B cell (primary cell): ENCODE results near the gene TPSB2. TPM values are rescaled to one million over a fixed set of nuclear protein-coding genes. Genes with fewer than 3 reads are reported as not detected.
"Not testable (repeated sequence)": the region's sequence is repeated elsewhere in the genome, so short reads cannot be mapped to it uniquely, and the experiment has no call there.

Experiments used
- ATAC-seq: fragments of 200-7000 bp; cut with Tn5 transposase; one replicate; pipeline ENCODE4 v1.10.0; 2021; ENCODE audit warnings: low read depth, mild to moderate bottlenecking, moderate number of reproducible peaks, moderate library complexity
- CTCF ChIA-PET: fragments of 350-600 bp; sonication (Branson Sonifier 250); formaldehyde crosslinking; loops from one replicate; lab custom pipeline; 2021; ENCODE audit warnings: antibody characterized with exemption, inconsistent platforms; lab: Charles Lee
- POLR2A ChIA-PET: fragments of 350-600 bp; sonication (Branson Sonifier 250); formaldehyde crosslinking; loops from one replicate; lab custom pipeline; 2021; ENCODE audit warnings: antibody characterized with exemption; lab: Charles Lee
- DNase-seq: peaks from one replicate; pipeline ENCODE4 v3.0.0; 2013
- H2AFZ ChIP-seq: 2 replicates; pipeline ENCODE4 v1.6.1; 2012; ENCODE audit warnings: mild to moderate bottlenecking, low read depth, low read length; ENCODE audit not compliant: insufficient read depth, poor library complexity, severe bottlenecking
- H3K27ac ChIP-seq, 2 donors: 1 replicate in 1 of 2; 2 replicates in 1 of 2; pipeline ENCODE4 v1.5.1; 2012 to 2013; ENCODE audit warnings: low read length in 2 of 2, mild to moderate bottlenecking in 2 of 2, moderate library complexity in 1 of 2
- H3K27me3 ChIP-seq, 4 experiments: fragments of 200-600 bp in 1 of 4; sonication (generic) in 1 of 4; replicated peaks in 1 of 4; 1 replicate in 2 of 4; 2 replicates in 2 of 4; pipeline versions ENCODE4 v1.6.1 to v1.7.0; 2013 to 2016; ENCODE audit warnings: low read length in 3 of 4, mild to moderate bottlenecking in 2 of 4, mixed read lengths in 1 of 4, moderate library complexity in 1 of 4; ENCODE audit not compliant: insufficient read depth in 4 of 4, control insufficient read depth in 3 of 4; ENCODE audit errors: control extremely low read depth in 1 of 4
- H3K36me3 ChIP-seq, 2 experiments: replicated peaks in 1 of 2; 1 replicate in 1 of 2; 2 replicates in 1 of 2; pipeline versions ENCODE4 v1.6.1 to v1.7.1; 2013; ENCODE audit warnings: low read length in 1 of 2; ENCODE audit not compliant: insufficient read depth in 2 of 2, control insufficient read depth in 1 of 2; ENCODE audit errors: control extremely low read depth in 1 of 2, extremely low read depth in 1 of 2
- H3K4me1 ChIP-seq, 2 donors: fragments of 200-600 bp in 1 of 2; sonication (generic) in 1 of 2; 1 replicate in 1 of 2; 2 replicates in 1 of 2; pipeline versions ENCODE4 v1.5.1 to v1.6.1; 2013 to 2017; ENCODE audit warnings: low read length in 2 of 2; ENCODE audit not compliant: control insufficient read depth in 2 of 2, insufficient read depth in 2 of 2
- H3K4me2 ChIP-seq: replicated peaks from 2 replicates; pipeline ENCODE3; 2012; ENCODE audit warnings: mild to moderate bottlenecking, low read depth, low read length; ENCODE audit not compliant: poor library complexity, severe bottlenecking
- H3K4me3 ChIP-seq, 5 experiments: fragments of 200-600 bp in 1 of 5; sonication (generic) in 1 of 5; 1 replicate in 3 of 5; 2 replicates in 2 of 5; pipeline versions ENCODE4 v1.5.1 to v1.7.0; 2011 to 2016; ENCODE audit warnings: low read length in 4 of 5, mild to moderate bottlenecking in 4 of 5, low read depth in 2 of 5, control low read depth in 1 of 5, moderate library complexity in 1 of 5; ENCODE audit not compliant: insufficient read depth in 1 of 5; ENCODE audit errors: control extremely low read depth in 1 of 5, extremely low read depth in 1 of 5
- H3K79me2 ChIP-seq: fragments of 200-600 bp; sonication (generic); one replicate; pipeline ENCODE4 v1.6.0; 2016; ENCODE audit warnings: low read length; ENCODE audit not compliant: control insufficient read depth, insufficient read depth
- H3K9ac ChIP-seq: fragments of 200-600 bp; sonication (generic); 2 replicates; pipeline ENCODE4 v1.6.1; 2017; ENCODE audit warnings: mild to moderate bottlenecking, low read length, moderate library complexity
- H3K9me3 ChIP-seq, 3 donors: one replicate each; pipeline versions ENCODE4 v1.6.1 to v1.7.1; 2013; ENCODE audit warnings: low read length in 2 of 3; ENCODE audit not compliant: control insufficient read depth in 2 of 3, insufficient read depth in 1 of 3; ENCODE audit errors: control extremely low read depth in 1 of 3
- H4K20me1 ChIP-seq: 2 replicates; pipeline ENCODE4 v1.6.0; 2012; ENCODE audit warnings: mild to moderate bottlenecking, low read length; ENCODE audit not compliant: insufficient read depth, control insufficient read depth, poor library complexity, severe bottlenecking
- H3K27ac Mint-ChIP-seq: one replicate; pipeline ENCODE4 v1.8.0; 2021; ENCODE audit warnings: mixed read lengths
- H3K27me3 Mint-ChIP-seq: one replicate; pipeline ENCODE4 v1.8.0; 2021; ENCODE audit warnings: mixed read lengths
- H3K4me1 Mint-ChIP-seq: one replicate; pipeline ENCODE4 v1.8.0; 2021; ENCODE audit warnings: mixed read lengths
- H3K4me3 Mint-ChIP-seq: one replicate; pipeline ENCODE4 v1.8.0; 2021; ENCODE audit warnings: mixed read lengths
- H3K9me3 Mint-ChIP-seq: one replicate; pipeline ENCODE4 v1.8.0; 2022; ENCODE audit warnings: mixed read lengths; ENCODE audit not compliant: insufficient read depth
- WGBS: methylation state at CpG from one replicate; pipeline ENCODE4 v1.1.5; 2013; ENCODE audit warnings: missing lambda C conversion rate; ENCODE audit not compliant: insufficient coverage; 5-methylcytosine and 5-hydroxymethylcytosine counted together
- intact Hi-C: fragments of 100-400 bp; cut with micrococcal nuclease; formaldehyde crosslinking; loops from one replicate; pipeline ENCODE4 v1.10.0; 2022
- polyA plus RNA-seq: library from polyadenylated mRNA; depleted of rRNA; stranded (reverse); fragments of >200 nt; gene quantifications from 2 replicates; pipeline ENCODE4 v1.2.3, GENCODE V29; 2012
- total RNA-seq, 2 donors: library from RNA; stranded (reverse); fragments of 120-200 nt in 1 of 2; gene quantifications; 1 replicate in 1 of 2; 2 replicates in 1 of 2; pipeline versions ENCODE4 v1.2.3 to v1.2.4, GENCODE V29; 2013 to 2022

TPSB2 gene
- total and polyA plus RNA-seq, 2 donors (not counting 1 experiment from before 2014, with no cell fraction given) = not detected

GRCh38 chr16:1226692-1227091 lies 3.3 kb downstream of the TPSB2 start:
- H3K4me3 ChIP-seq, H3K4me3 Mint-ChIP-seq, H3K79me2 ChIP-seq, H2AFZ ChIP-seq, H3K9me3 Mint-ChIP-seq, H3K36me3 ChIP-seq, H3K27ac ChIP-seq, H3K9me3 ChIP-seq, H4K20me1 ChIP-seq, H3K9ac ChIP-seq, H3K4me2 ChIP-seq, CTCF ChIA-PET, intact Hi-C loops, H3K27me3 Mint-ChIP-seq, H3K4me1 ChIP-seq, DNase-seq, H3K27me3 ChIP-seq, POLR2A ChIA-PET, ATAC-seq, H3K27ac Mint-ChIP-seq, H3K4me1 Mint-ChIP-seq: not testable (repeated sequence)
- 70% methylated on average over 12 of the region's 14 CpGs for WGBS

- 76% methylated on average over 19 of the region's 24 CpGs for WGBS
- POLR2A ChIA-PET = not testable (repeated sequence)
These were observed 4.2 kb downstream of the TPSB2 start for GRCh38 chr16:1225728-1226311.

More at GRCh38 chr16:1225728-1226311, 4.2 kb downstream of the TPSB2 start:
- DNase-seq, H3K4me3 Mint-ChIP-seq, H3K4me2 ChIP-seq, H2AFZ ChIP-seq, H3K27ac Mint-ChIP-seq, H3K36me3 ChIP-seq, H3K9ac ChIP-seq, CTCF ChIA-PET, H3K9me3 Mint-ChIP-seq, H3K27me3 Mint-ChIP-seq, ATAC-seq, H4K20me1 ChIP-seq, H3K79me2 ChIP-seq, H3K27ac ChIP-seq, intact Hi-C loops, H3K4me1 Mint-ChIP-seq, H3K4me1 ChIP-seq, H3K9me3 ChIP-seq, H3K27me3 ChIP-seq, H3K4me3 ChIP-seq: not testable (repeated sequence)
